Central memory CD4-positive, alpha-beta T cell (primary cell): ENCODE measurements around the gene CSN3.
"Not testable (repeated sequence)": the region's sequence is repeated elsewhere in the genome, so short reads cannot be mapped to it uniquely, and the experiment has no call there.

ENCODE experiments used
- DNase-seq: peaks from one replicate; pipeline ENCODE4 v3.0.0; 2022
- total RNA-seq, 3 experiments: gene quantifications; one replicate each; lab custom pipeline; 2026; lab: John Stamatoyannopoulos, UW

The CSN3 gene, protein sequence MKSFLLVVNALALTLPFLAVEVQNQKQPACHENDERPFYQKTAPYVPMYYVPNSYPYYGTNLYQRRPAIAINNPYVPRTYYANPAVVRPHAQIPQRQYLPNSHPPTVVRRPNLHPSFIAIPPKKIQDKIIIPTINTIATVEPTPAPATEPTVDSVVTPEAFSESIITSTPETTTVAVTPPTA
- 0 reads per million in 3 experiments for total RNA-seq

DNA sequence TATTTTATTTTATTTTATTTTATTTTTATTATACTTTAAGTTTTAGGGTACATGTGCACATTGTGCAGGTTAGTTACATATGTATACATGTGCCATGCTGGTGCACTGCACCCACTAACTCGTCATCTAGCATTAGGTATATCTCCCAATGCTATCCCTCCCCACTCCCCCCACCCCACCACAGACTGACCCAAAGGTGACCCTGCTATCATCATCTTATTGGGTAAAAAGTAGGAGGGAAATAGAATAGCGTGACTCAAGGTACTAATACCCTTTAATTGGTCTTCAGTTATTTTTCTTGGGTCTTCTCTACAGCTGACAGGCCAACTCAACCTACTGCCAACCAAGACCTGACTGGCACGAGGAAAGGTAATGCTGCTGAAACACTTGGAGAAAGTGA is at the start of gene CSN3:
CSN3 (plus strand) TSS at position 301 of the 400 bp plus-strand sequence. CDS start 2,223 bp downstream, outside the sequence.
- DNase-seq, result not testable (repeated sequence)

DNA sequence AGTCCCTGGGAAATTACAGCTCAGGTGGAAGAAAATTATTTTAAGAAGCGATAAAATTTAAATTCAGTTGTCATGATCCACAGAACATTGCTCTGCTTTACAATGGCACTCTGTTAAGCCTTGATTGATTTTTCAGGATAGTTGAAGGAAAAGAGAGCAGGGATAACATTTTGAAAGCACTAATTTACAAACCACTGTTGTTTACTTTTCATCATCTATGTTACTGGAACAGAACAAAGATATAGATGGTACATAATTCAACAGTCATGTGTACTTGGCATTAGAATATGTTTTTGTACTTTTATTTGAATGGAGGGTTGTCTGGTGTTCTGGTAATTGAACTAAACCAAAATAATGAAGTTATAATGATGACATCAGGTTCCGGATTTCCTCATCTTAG is 49.5 kb upstream of the CSN3 start:
- no peak for DNase-seq

DNA sequence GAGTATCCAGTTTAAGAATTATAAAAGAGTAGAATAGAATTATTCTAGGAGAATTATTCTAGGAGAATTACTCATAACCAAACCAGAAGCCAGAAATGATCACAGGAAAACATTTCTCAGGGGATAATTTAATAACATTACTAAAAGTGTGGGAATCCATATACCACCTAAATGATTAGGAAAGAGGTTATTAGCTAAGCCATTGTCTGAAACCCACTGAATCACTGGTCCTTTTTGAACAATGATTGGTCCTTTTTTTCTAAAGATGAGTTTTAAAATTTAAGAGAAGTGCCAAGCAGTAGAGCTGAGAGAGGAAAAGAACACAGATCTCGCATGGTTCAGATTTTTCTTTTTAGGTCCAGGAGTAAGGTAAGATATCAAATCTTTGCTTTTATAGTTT is 47.0 kb upstream of the CSN3 start, which contains the start of gene ODAM:
ODAM (plus strand) TSS at position 301 of the 400 bp plus-strand sequence. CDS start 819 bp downstream, outside the sequence.
- DNase-seq, result no peak

DNA sequence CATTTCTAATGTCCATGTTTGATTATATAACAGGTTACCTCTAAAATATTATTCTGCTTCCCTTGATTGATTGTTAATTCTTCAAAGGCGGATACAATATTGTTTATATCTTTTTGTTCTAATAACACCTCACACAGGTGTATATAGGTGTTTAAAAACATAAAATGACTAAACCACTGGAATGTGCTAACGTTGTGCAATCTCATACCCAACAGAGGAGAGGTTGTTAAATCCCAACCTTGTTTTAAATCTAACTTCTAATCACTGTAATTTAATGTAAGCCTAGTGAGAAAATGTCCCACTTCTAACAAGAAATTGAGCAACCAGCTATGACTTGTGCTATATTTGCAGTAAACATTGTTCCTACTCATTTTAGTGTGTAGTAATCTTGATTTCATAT is 45.5 kb upstream of the CSN3 start:
- DNase-seq, result no peak

DNA sequence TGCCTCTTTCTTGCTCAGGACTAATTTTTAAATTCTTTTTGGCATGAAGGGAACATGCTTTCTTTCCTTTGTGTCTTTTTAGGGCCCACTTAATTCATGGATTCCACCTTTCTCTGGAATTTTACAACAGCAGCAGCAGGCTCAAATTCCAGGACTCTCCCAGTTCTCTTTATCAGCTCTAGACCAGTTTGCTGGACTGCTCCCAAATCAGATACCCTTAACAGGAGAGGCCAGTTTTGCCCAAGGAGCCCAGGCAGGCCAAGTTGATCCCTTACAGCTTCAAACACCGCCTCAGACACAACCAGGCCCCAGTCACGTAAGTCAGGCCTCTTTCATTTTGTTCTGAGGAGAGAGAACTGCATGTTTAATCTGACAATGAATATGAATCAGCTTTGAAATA is 44.6 kb upstream of the CSN3 start:
- no peak for DNase-seq

DNA sequence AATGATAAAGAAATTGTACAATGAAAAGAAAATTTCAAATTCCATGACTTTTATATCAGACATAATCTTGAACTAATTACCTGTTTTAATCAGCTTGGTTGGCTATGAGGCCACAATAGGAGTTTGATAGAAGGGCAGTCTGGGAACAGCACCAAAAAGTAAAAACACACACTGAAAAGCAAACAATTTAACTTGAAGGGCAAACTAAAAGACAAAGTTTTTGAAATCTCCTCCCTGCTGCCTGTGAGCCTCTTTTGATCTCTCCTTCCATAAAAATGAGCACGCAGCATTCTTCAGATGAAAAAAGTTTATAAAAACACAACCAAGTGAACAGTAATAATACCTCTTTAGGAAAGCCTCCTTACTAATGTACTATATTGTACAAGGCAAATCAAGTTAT is 38.8 kb upstream of the CSN3 start:
- no peak for DNase-seq

DNA sequence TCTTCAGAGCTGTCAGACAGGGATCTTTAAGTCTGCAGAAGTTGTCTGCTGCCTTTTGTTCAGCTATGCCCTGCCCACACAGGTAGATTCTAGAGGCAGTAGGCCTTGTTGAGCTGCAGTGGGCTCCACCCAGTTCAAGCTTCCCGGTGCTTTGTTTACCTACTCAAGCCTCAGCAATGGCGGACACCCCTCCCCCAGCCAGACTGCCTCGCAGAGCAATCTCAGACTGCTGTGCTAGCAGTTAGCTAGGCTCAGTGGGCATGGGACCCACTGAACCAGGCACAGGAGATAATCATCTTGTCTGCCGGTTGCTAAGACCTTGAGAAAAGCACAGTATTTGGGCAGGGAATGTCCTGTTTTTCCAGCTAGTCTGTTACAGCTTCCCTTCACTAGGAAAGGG is 29.6 kb upstream of the CSN3 start:
- not testable (repeated sequence) for DNase-seq

DNA sequence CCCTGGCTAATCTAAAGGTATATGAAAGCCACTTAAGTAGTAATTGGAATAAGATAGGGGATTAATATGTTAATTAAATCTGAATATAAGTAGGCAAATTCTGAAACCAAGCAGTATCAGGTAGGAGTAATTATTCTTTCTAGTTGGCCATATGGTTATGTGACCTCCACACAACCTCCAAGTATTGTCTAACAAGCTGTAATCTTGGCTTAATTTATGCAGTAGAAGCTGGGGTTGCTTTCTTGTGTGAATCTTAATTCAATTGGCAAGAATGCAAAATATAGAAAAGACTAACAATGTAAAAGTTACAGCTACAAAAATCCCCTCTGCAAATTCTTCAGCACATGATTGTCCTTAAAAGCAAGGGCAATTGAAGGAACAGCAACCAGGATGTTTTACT is 26.3 kb upstream of the CSN3 start:
- not testable (repeated sequence) for DNase-seq

DNA sequence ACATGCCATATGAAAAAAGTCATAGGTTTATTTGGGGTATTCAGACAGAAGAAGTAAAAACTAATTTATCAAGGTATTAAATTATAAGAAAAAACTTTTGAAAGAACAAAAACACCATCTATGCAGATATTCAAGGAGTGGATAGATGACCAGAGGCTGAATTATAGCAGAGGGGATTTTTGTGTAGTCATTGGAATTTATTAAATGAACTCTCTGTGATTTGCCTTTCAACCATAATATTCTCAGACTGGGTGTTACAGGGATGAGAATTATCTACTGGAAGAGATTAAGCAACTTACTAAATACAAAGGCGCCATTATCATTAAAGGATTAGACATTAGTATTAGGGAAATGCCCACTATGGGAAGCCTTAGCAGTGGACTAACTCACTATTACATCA is 25.8 kb upstream of the CSN3 start:
- DNase-seq, result not testable (repeated sequence)

DNA sequence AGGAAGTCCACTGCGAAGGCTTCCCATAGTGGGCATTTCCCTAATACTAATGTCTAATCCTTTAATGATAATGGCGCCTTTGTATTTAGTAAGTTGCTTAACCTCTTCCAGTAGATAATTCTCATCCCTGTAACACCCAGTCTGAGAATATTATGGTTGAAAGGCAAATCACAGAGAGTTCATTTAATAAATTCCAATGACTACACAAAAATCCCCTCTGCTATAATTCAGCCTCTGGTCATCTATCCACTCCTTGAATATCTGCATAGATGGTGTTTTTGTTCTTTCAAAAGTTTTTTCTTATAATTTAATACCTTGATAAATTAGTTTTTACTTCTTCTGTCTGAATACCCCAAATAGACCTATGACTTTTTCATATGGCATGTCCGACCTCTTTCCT is 21.0 kb upstream of the CSN3 start:
- DNase-seq, result not testable (repeated sequence)

DNA sequence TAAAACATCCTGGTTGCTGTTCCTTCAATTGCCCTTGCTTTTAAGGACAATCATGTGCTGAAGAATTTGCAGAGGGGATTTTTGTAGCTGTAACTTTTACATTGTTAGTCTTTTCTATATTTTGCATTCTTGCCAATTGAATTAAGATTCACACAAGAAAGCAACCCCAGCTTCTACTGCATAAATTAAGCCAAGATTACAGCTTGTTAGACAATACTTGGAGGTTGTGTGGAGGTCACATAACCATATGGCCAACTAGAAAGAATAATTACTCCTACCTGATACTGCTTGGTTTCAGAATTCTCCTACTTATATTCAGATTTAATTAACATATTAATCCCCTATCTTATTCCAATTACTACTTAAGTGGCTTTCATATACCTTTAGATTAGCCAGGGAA is 20.6 kb upstream of the CSN3 start:
- not testable (repeated sequence) for DNase-seq

DNA sequence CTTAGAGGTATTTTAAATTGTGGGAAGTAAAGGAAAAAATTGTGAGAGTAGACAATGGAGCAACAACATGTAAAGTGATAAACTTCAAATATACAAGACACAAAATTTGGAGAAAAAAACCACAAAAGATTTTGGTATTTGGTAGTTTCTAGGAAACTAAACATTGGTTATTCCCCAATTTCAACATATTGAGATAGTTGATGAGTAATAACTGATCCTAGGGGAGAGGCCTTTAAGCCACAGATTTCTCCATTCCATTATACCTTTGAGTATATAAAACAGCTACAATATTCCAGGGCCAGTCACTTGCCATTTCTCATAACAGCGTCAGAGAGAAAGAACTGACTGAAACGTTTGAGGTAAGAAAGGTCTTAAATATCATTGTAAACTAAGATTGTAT is 16.6 kb upstream of the CSN3 start, which contains the start of gene FDCSP:
FDCSP (plus strand) TSS at position 301 of the 400 bp plus-strand sequence. CDS start 5,071 bp downstream, outside the sequence.
- DNase-seq, result no peak

DNA sequence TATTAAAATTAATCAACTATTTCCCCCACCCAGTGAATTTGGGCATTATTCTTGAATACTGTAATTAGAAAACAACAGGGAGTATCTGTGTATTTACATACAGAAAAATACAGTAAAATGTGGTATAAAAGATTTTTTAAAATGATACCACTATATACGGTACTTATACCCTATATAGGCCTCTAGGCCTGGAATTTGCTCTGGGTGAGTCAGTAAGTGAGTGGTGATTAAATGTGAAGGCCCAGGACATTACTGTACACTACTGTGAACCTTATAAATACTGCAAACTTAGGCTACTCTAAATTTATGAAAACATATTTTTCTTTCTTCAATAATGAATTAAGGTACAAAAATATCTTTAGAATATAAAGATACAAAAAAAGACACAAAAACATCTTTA is 6.3 kb upstream of the CSN3 start:
- no peak for DNase-seq

DNA sequence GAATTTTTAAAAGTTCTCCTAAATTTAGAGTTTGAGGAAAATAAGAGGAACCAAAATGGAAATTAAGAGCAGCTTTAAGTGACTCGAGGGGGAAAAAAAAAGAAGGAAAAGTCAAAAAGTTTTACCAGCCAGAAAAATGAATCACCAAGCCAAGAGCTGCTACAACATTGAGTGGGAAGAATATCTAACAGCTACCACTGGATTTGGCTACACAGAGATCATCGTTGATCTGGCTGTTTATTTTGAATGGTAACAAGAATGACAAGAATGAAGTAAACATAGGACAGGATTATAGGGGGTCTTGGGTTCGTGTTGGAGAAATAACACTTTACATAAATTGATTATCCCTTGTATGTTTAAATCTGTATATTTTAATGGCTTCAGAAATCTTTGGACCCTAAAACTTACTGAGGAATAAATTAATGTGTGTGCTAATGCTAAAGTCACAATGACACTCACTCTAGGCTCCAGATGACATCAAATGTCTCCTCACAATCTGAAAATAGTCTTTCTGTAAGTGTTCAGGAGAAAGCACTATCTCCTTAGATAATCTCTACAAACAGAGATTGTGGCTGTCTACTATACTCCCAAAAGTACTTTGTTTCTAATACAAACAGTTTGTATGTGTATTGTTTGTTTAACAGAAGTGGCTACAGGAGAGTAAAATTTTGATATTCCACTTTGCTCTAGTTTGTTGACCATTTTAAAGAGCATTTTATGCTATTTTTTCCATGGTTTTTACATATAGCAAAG is 3.1 kb upstream of the CSN3 start:
- no peak for DNase-seq

DNA sequence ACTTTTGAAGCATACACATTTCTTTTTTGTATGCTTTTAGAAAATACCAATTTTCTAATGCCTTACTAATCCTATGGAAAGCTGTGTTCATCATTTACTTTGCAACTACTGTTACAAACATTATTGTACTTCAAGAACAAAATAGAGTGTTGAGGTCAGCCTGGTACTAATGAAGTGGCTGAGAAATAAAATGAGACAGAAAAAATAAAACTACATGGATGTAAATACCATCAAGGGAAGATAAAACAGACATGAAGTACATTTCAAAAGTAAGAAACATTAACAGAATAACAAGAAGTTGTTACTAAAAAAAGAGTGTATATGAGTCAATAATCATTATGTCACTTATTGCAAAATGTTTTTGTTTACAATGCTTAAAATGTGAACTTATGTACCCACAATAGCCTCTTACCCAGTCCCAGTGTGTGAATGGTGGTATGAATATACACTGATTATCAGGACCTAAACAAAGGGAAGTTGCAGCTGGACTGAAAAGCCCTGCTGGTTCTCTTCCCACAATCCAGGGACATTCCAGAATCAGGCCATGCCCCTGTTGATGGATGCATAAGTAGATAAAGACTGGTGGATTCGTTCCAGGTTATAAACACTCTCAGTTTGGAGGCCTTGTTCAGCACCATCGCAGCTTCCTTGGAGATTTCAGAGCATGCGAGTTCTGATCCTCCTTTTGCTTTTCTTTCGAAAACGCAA is 2.4 kb upstream of the CSN3 start:
- DNase-seq, result no peak

DNA sequence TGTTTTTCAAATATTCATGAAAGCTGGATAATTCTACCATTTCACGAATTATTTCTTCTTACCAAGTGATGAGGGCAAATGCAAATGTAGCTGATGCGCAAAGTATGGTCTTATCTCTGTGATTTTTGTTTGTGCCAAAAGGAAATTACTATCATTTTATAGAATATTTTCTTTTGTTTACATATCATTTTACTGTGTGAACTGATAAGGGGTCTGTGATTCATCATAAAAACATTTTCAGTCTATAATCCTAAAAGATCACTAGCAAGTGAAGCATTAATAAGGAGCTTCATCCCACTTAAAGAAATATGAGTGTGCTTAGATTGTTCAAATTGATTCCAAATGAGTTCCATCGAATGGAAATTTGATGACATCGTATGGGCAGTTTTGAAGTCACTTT is 694 bp downstream of the CSN3 start:
- DNase-seq, result no peak

DNA sequence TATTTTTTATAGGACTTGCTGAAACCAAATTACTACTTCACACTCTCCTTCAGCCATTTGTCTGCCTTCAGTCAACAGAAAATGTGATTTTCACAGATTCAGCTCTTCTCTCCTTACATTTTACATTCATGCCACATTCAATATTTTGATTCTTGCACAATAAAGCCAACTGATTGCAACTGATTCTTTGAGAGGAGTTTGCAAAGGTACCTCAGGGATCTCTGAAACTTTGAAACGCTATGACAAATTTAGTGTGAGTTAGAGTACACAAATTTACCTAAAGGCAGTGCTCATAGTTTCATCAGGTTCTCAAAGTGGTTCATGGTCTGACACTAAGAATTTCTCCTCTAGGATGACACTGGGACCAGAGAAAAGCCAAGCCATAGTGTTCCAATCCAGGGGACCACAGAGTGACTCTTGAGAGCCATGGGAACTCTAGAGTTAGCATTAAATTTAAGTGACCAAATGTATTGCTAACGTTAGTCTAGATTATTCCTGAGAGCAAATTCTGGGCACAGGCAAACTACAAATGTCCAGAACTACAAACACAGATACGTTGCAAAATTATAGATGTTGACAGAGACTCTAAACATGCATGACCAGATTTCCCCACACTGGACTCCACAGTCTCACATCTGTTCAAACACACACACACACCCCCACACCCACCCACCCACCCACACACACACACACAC is 9.0 kb downstream of the CSN3 start:
- no peak for DNase-seq

DNA sequence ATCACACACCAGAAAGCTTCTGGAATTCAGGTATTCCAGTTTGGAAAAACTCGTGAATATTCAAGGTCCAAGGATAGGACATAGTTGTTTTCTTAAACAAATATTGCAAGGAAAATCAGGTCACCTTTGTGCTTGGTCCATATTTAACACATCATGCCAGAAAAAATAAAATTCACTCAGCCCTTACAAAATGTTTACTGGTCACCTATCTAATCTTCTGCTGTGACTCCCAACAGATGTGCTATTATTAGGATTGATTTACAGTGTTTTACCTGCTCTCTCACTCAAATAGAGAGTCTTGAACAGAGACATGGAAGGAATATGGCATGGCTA is 9.5 kb downstream of the CSN3 start:
- no peak for DNase-seq

DNA sequence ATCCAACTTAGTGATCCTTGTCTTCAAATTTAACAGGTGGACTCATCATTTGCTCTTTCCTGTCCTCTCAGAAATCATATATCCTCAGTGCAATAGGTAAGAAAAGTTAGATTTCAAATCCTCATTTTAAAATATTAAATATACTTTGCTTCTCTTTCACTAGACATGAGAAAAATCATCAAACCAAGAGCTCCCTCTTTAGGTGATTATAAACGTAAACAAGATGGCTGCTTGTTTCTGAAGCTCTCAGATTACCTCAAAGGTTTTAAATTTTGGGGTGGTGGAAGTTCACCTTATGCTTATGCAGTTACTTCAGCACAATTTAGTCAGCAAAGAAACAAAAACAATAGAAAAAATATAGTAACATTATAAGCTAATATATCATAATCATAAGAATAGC is 27.3 kb downstream of the CSN3 start:
- DNase-seq, result no peak

DNA sequence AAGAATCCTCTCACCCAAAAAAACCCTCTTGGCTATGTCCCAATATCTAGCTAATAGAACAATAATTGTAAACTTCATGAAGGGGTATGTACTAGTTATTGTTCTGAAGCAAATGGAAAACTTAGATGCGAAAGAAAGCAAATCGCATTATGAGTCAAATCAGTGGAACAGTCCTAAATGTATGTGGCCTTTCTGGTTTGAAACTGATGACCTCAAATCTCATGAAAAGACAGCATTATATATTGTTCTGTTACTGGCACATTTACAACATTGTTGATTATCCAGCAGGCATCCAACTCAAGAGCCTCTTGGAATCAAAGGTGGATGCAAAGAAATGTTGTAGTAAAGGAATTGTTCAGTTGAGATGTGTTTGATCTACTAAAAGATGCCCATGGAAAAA is 34.7 kb downstream of the CSN3 start:
- no peak for DNase-seq

DNA sequence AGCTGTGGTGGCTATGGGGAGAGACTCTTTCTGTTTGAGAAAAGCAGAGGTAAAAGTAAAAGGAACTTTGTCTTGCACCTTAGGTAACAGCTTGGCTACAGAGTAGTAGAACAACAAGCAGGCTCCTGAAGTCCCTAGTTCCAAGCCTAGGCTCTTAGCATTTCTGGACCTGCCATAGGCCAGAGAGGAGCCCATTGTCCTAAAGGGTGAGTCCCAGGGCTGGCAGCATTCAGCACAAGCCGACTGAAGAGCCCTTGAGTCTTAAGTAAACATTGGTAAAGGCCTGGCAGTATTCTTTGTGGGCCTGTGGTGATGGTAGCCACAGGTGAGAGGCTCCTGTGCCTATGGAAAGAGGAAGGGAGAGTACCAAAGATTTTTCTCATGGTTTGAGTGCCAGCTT is 38.2 kb downstream of the CSN3 start:
- DNase-seq, result no peak

DNA sequence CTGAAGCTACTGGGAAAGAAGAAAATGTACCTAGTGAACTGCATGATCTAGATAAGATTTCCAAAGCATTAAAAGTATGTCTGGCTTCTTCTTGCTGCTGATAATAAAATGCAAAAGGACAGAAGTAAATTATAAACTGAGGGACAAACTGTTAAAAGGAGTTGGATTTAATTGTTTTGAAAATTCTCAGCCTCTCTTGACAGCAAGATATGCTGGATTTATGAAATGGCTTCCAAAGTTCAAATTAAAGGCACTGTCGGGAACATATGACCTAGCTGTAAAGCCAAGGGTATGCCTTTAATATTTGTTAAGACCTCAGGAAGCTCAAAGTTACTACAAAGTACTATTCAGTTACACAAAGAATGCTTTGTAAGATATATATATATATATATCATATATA is 46.3 kb downstream of the CSN3 start:
- no peak for DNase-seq

DNA sequence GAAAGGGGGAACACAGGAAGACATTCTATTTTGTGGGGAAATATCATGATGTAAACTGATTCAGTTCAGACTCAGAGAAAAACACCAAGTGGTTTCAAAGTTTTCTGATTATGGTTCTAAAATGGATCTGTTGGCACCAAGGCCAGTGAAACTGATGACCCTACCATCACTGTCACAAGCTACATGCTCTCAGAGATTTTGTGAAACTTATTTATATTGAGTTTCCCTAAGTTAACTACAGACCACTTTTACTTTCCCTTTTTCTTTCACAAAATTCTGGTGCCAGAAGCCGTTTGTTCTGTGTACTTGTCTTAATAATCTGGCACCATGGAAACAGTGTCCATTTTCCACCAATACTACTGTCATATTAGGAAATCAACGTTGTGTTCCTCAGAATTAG is 48.9 kb downstream of the CSN3 start:
- DNase-seq, result no peak
